Gastroesophageal sphincter (tissue), 4 donors: ENCODE results near the gene TIMMDC1. TPM values are rescaled to one million over a fixed set of nuclear protein-coding genes. Genes with fewer than 3 reads are reported as not detected.

Experiments
- ATAC-seq: fragments of 150-250 bp; one replicate; pipeline ENCODE4 v1.9.1; 2016; ENCODE audit warnings: mild to moderate bottlenecking, moderate library complexity
- H3K27ac ChIP-seq, 4 donors: fragments of 200-600 bp; sonication (generic) in 3 of 4; 1 replicate in 3 of 4; 2 replicates in 1 of 4; pipeline ENCODE4 v1.5.1; 2016 to 2019
- H3K27me3 ChIP-seq: fragments of 200-600 bp; sonication (generic); one replicate; pipeline ENCODE4 v1.5.1; 2019
- H3K36me3 ChIP-seq, 2 donors: fragments of 200-600 bp; sonication (generic); one replicate each; pipeline ENCODE4 v1.5.1; 2019; ENCODE audit warnings: control low read depth in 1 of 2
- H3K4me1 ChIP-seq, 3 donors: fragments of 200-600 bp; sonication (generic); 1 replicate in 2 of 3; 2 replicates in 1 of 3; pipeline ENCODE4 v1.5.1; 2016 to 2019; ENCODE audit warnings: control low read depth in 2 of 3
- H3K4me3 ChIP-seq, 2 donors: fragments of 200-600 bp; sonication (generic); one replicate each; pipeline ENCODE4 v1.5.1; 2019; ENCODE audit warnings: mild to moderate bottlenecking in 1 of 2, moderate library complexity in 1 of 2
- H3K9me3 ChIP-seq, 3 donors: fragments of 200-600 bp; sonication (generic); one replicate each; pipeline ENCODE4 v1.5.1; 2017 to 2019; ENCODE audit warnings: control low read depth in 2 of 3
- CTCF ChIP-seq, 4 experiments: fragments of 200-600 bp in 2 of 4; fragments of 450-650 bp in 2 of 4; sonication (generic) in 1 of 4; IDR thresholded peaks; one replicate each; pipeline ENCODE4 v1.5.1; 2017 to 2019; ENCODE audit warnings: antibody characterized with exemption in 4 of 4, mild to moderate bottlenecking in 2 of 4, moderate library complexity in 2 of 4
- EP300 ChIP-seq: sonication (generic); formaldehyde crosslinking; IDR thresholded peaks from one replicate; pipeline ENCODE4 v1.6.1; 2017; ENCODE audit warnings: antibody characterized with exemption, mild to moderate bottlenecking
- POLR2A ChIP-seq, 2 donors: fragments of 450-650 bp; IDR thresholded peaks; one replicate each; pipeline ENCODE4 v1.6.1; 2017; ENCODE audit warnings: antibody characterized with exemption in 2 of 2, mild to moderate bottlenecking in 2 of 2, moderate library complexity in 1 of 2
- POLR2AphosphoS5 ChIP-seq: sonication (generic); formaldehyde crosslinking; IDR thresholded peaks from one replicate; pipeline ENCODE4 v1.6.1; 2017; ENCODE audit warnings: antibody characterized with exemption
- WGBS, 2 donors: methylation state at CpG; one replicate each; pipeline ENCODE4 v1.1.5; 2018; ENCODE audit warnings: low coverage in 1 of 2; 5-methylcytosine and 5-hydroxymethylcytosine counted together
- total RNA-seq, 4 donors: library from RNA; depleted of rRNA; stranded (reverse); fragments of >200 nt; gene quantifications; one replicate each; pipeline ENCODE4 v1.1.0, GENCODE V29; 2016

TIMMDC1 gene
- total RNA-seq, 4 donors from 2014 or later: 43.9 to 65.7 (median 52.2) TPM

GRCh38 chr3:119492810-119493209 is 5.5 kb upstream of the TIMMDC1 start:
- WGBS, 2 donors: 86 to 88% methylated on average over 3 of the region's 3 CpGs
- H3K27ac ChIP-seq: no peak overlapping the region
- H3K4me3 ChIP-seq: no peak overlapping the region
- no peak for TF ChIP-seq POLR2AphosphoS5
- TF ChIP-seq CTCF (IDR thresholded peaks at IDR 0.05): no peak
- no peak for TF ChIP-seq POLR2A (IDR thresholded peaks at IDR 0.05)
- no peak for TF ChIP-seq EP300
- no peak for ATAC-seq
- peaks cover 0 to 7% (median 0%) of the 10 kb centered on the region in 3 donors for H3K4me1 ChIP-seq
- H3K27me3 ChIP-seq: no peaks in the 10 kb centered on the region
- H3K9me3 ChIP-seq: no peaks in the 10 kb centered on the region
- peaks cover 0 to 52% of the 10 kb centered on the region in 2 donors for H3K36me3 ChIP-seq

DNA sequence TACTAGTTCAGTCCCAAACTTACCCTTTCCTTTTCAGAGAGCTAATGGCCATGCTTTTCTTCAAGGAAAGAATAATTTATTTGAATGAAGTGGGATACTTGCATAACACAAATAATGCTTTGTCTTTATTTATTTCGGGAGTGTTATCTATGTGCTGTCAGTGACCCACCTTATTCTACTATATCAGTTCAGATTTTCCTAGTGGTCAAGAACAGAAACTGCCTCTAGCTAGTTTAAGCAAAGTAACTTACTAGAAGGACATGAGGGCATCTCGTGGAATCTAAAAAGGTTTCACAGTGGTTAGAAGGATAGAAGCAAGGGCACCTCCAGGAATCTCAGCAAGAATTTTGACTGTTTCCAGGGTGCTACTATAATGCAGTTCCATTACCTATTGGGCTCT is 3.8 kb upstream of the TIMMDC1 start:
- no peaks in the 10 kb centered on the region for H3K9me3 ChIP-seq
- 81 to 92% methylated on average over 2 of the region's 2 CpGs for WGBS, 2 donors
- no peak overlapping the region for H3K27ac ChIP-seq
- peaks cover under 1 to 16% (median 6%) of the 10 kb centered on the region in 3 donors for H3K4me1 ChIP-seq
- no peak overlapping the region for H3K4me3 ChIP-seq
- ATAC-seq: no peak
- H3K27me3 ChIP-seq: no peaks in the 10 kb centered on the region
- no peak for TF ChIP-seq CTCF (IDR thresholded peaks at IDR 0.05)
- no peak for TF ChIP-seq EP300
- TF ChIP-seq POLR2A (IDR thresholded peaks at IDR 0.05): no peak
- TF ChIP-seq POLR2AphosphoS5: no peak
- peaks cover 0 to 34% of the 10 kb centered on the region in 2 donors for H3K36me3 ChIP-seq

- TF ChIP-seq CTCF (IDR thresholded peaks at IDR 0.05) (no peak), EP300 (no peak), POLR2AphosphoS5 (no peak), POLR2A (IDR thresholded peaks at IDR 0.05) (no peak)
- WGBS, 2 donors: 8 to 10% methylated on average over 8 of the region's 8 CpGs
Measured at GRCh38 chr3:119497820-119498185, 544 bp upstream of the TIMMDC1 start.

GRCh38 chr3:119500265-119500664 is 1.9 kb downstream of the TIMMDC1 start:
- Histone ChIP-seq H3K4me1 (peaks cover 4 to 50% (median 8%) of the 10 kb centered on the region in 3 donors), H3K4me3 (peak overlapping the region; percentile 4 to 70), H3K9me3 (no peaks in the 10 kb centered on the region), H3K27me3 (no peaks in the 10 kb centered on the region), H3K27ac (no peak overlapping the region), H3K36me3 (peaks cover 4 to 30% of the 10 kb centered on the region in 2 donors)
- TF ChIP-seq POLR2A (IDR thresholded peaks at IDR 0.05): no peak
- TF ChIP-seq POLR2AphosphoS5: no peak
- TF ChIP-seq EP300: no peak
- TF ChIP-seq CTCF (IDR thresholded peaks at IDR 0.05): no peak
- WGBS, 2 donors: 70 to 77% methylated on average over 4 of the region's 4 CpGs
- no peak for ATAC-seq

More at GRCh38 chr3:119497820-119498185, 544 bp upstream of the TIMMDC1 start:
- H3K4me1 ChIP-seq: peaks cover 4 to 47% (median 8%) of the 10 kb centered on the region in 3 donors
- peak overlapping the region; percentile 69 to 70 for H3K4me3 ChIP-seq
- H3K9me3 ChIP-seq: no peaks in the 10 kb centered on the region
- peak overlapping the region; percentile 7 to 91 (median 88) for H3K27ac ChIP-seq
- no peaks in the 10 kb centered on the region for H3K27me3 ChIP-seq
- no peak for ATAC-seq
- peaks cover 0 to 12% of the 10 kb centered on the region in 2 donors for H3K36me3 ChIP-seq

GRCh38 chr3:119500901-119501300 is 2.6 kb downstream of the TIMMDC1 start:
- H3K36me3 ChIP-seq: peaks cover 9 to 37% of the 10 kb centered on the region in 2 donors
- H3K4me1 ChIP-seq: peaks cover 4 to 50% (median 8%) of the 10 kb centered on the region in 3 donors
- TF ChIP-seq EP300 (no peak), POLR2A (IDR thresholded peaks at IDR 0.05) (no peak), CTCF (IDR thresholded peaks at IDR 0.05) (no peak), POLR2AphosphoS5 (no peak)
- 8 to 32% methylated on average over 2 of the region's 2 CpGs for WGBS, 2 donors
- H3K27ac ChIP-seq: no peak overlapping the region
- no peaks in the 10 kb centered on the region for H3K9me3 ChIP-seq
- ATAC-seq: no peak
- no peak overlapping the region for H3K4me3 ChIP-seq
- no peaks in the 10 kb centered on the region for H3K27me3 ChIP-seq
